ENCODE data around the gene DHRS2.
"Not testable (repeated sequence)": the region's sequence is repeated elsewhere in the genome, so short reads cannot be mapped to it uniquely, and the experiment has no call there.

DHRS2 gene, protein sequence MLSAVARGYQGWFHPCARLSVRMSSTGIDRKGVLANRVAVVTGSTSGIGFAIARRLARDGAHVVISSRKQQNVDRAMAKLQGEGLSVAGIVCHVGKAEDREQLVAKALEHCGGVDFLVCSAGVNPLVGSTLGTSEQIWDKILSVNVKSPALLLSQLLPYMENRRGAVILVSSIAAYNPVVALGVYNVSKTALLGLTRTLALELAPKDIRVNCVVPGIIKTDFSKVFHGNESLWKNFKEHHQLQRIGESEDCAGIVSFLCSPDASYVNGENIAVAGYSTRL

DNA sequence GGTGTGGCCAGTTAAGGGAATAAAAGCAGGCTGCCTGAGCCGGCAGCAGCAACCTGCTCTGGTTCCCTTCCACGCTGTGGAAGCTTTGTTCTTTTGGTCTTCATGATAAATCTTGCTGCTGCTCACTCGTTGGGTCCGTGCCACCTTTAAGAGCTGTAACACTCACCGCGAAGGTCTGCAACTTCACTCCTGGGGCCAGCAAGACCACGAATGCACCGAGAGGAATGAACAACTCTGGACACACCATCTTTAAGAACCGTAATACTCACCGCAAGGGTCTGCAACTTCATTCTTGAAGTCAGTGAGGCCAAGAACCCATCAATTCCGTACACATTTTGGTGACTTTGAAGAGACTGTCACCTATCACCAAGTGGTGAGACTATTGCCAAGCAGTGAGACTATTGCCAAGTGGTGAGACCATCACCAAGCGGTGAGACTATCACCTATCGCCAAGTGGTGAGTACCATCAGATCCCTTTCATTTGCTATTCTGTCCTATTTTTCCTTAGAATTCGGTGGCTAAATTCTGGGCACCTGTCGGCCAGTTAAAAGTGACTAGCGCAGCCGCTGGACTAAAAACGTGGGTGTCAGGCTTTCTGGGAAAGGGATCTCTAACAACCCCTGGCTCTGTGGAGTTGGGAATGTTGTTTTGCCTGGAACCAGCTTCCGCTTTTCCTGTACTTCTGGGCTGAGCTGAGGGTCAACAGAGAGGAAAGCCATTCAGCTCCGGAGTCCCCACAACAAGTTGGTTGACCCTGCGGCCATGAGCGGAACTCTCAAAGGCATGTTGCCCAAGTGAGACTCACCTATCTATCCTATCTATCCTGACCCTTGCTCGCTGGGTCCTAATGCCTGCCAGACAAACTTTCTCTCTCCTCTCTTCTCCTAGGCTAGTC, at the start of gene DHRS2:
DHRS2 (plus strand) TSS at position 48 of the 895 bp plus-strand sequence. CDS start 2,501 bp downstream, outside the sequence.
- DNase-seq (ENCODE audit: low read depth, low spot score), result no peak
- Histone ChIP-seq H3K27ac (no peak within 1 kb of the TSS), H3K4me3 (no peak within 1 kb of the TSS), H3K9ac (ENCODE audit: insufficient read length) (no peak within 1 kb of the TSS), H3K9me3 (ENCODE audit: low read depth, low read length) (no peaks in the 10 kb centered on the region), H3K36me3 (ENCODE audit: insufficient read depth, low read length) (no peaks in the 10 kb centered on the region)
- TF ChIP-seq FOXP2 (optimal IDR thresholded peaks at IDR 0.05; ENCODE audit: control extremely low read depth, extremely low read length, insufficient read depth) (no peak), POLR2AphosphoS5 (IDR thresholded peaks at IDR 0.05; ENCODE audit: borderline replicate concordance, low read depth, low read length) (no peak), EZH2 (IDR thresholded peaks at IDR 0.05) (no peak)

DNA sequence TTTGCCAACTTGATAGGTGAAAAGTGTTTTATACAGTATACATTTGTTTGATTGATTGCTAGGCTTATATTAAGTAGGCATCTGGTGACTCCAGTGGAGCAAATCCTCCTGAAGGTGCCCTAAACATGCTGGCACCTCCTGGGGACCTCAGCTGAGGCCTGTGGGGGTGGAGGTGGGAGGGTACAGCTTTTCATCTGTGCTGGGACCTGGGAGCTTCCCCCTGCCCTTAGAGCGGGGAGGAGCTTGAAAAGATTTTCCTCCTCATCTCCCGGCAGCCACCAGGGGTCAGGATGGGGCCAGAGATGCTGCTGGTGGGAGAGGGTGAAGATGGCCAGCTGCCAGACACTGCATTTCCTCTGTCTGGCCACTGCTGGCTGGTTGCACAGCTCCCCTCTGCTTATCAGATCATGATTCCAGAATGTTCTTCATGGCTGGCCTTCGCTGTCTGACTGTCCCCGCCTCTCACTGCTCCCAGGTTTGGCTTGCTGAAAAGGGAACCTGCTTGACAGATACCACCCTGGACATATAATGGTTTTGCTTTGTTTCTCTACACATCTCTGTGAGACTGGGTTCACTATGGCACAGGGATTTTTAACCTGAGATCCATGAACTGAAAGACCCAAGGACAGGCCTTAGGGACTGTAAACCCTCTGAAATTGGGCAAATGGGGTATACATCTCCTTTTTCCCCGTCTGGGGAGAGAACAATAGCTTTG, 47.1 kb upstream of the DHRS2 start:
- Histone ChIP-seq H3K36me3 (ENCODE audit: insufficient read depth, low read length) (no peaks in the 10 kb centered on the region), H3K4me3 (no peak overlapping the region), H3K9ac (ENCODE audit: insufficient read length) (no peak overlapping the region), H3K27ac (no peak overlapping the region), H3K9me3 (ENCODE audit: low read depth, low read length) (no peaks in the 10 kb centered on the region)
- TF ChIP-seq POLR2AphosphoS5 (IDR thresholded peaks at IDR 0.05; ENCODE audit: borderline replicate concordance, low read depth, low read length) (no peak), FOXP2 (optimal IDR thresholded peaks at IDR 0.05; ENCODE audit: control extremely low read depth, extremely low read length, insufficient read depth) (no peak), EZH2 (IDR thresholded peaks at IDR 0.05) (no peak)
- DNase-seq (ENCODE audit: low read depth, low spot score), result no peak

DNA sequence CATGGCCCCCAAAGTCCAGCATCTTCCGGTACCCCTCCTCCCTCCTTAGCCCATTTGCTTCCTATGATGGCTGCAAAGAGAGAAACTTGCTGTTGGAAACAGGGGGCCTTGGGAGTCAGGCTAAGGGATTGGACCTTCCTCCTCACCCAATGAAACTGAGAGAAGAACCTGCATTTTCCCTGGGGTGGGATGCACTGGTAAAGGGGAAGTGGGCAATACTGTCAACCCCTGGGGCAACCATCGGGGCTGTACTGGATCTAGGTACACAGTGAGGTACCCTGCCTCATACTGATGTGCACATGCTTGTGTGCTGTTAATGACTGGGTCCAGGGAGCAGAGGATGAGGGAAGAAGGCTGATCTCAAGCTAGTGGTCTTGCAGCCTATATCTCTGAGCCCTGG, 46.6 kb upstream of the DHRS2 start:
- TF ChIP-seq FOXP2 (optimal IDR thresholded peaks at IDR 0.05; ENCODE audit: control extremely low read depth, extremely low read length, insufficient read depth) (no peak), EZH2 (IDR thresholded peaks at IDR 0.05) (no peak), POLR2AphosphoS5 (IDR thresholded peaks at IDR 0.05; ENCODE audit: borderline replicate concordance, low read depth, low read length) (no peak)
- no peak for DNase-seq (ENCODE audit: low read depth, low spot score)
- Histone ChIP-seq H3K27ac (no peak overlapping the region), H3K4me3 (no peak overlapping the region), H3K36me3 (ENCODE audit: insufficient read depth, low read length) (no peaks in the 10 kb centered on the region), H3K9ac (ENCODE audit: insufficient read length) (no peak overlapping the region), H3K9me3 (ENCODE audit: low read depth, low read length) (no peaks in the 10 kb centered on the region)

DNA sequence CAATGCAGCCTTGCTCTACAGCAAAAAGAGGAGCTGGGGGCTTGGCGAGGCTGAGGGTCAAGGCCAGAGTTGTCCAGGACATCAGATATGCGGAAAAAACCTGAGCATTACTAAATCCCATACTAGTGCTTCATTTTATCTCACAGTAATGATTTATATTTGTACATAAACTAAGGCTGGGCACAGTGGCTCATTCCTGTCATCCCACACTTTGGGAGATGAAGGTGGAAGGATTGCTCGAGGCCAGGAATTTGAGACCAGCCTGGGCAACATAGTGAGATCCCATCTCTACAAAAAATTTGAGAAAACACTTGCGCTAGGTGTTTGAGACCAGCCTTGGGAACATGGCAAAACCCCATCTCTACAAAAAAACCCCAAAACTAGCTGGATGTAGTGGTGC, 46.0 kb upstream of the DHRS2 start:
- no peak overlapping the region for H3K9ac ChIP-seq (ENCODE audit: insufficient read length)
- no peaks in the 10 kb centered on the region for H3K9me3 ChIP-seq (ENCODE audit: low read depth, low read length)
- no peak overlapping the region for H3K27ac ChIP-seq
- H3K4me3 ChIP-seq, result no peak overlapping the region
- TF ChIP-seq FOXP2 (optimal IDR thresholded peaks at IDR 0.05; ENCODE audit: control extremely low read depth, extremely low read length, insufficient read depth), result no peak
- no peak for TF ChIP-seq EZH2 (IDR thresholded peaks at IDR 0.05)
- TF ChIP-seq POLR2AphosphoS5 (IDR thresholded peaks at IDR 0.05; ENCODE audit: borderline replicate concordance, low read depth, low read length), result no peak
- DNase-seq (ENCODE audit: low read depth, low spot score), result no peak
- H3K36me3 ChIP-seq (ENCODE audit: insufficient read depth, low read length), result no peaks in the 10 kb centered on the region

DNA sequence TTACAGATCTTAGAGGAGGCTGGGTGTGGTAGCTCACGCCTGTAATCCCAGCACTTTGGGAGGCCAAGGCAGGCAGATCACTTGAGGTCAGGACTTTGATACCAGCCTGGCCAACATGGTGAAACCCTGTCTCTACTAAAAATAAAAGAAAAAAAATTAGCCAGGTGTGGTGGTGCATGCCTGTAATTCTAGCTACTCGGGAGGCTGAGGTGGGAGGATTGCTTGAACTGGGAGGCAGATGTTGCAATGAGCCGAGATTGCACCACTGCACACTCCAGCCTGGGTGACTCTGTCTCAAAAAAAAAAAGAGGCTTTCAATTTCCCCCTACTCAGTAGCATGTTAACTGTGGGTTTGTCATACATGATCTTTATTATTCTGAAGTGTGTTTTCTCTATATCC, 42.0 kb upstream of the DHRS2 start:
- H3K9me3 ChIP-seq (ENCODE audit: low read depth, low read length); H3K27ac ChIP-seq; H3K36me3 ChIP-seq (ENCODE audit: insufficient read depth, low read length); H3K4me3 ChIP-seq; DNase-seq (ENCODE audit: low read depth, low spot score); H3K9ac ChIP-seq (ENCODE audit: insufficient read length): not testable (repeated sequence)

DNA sequence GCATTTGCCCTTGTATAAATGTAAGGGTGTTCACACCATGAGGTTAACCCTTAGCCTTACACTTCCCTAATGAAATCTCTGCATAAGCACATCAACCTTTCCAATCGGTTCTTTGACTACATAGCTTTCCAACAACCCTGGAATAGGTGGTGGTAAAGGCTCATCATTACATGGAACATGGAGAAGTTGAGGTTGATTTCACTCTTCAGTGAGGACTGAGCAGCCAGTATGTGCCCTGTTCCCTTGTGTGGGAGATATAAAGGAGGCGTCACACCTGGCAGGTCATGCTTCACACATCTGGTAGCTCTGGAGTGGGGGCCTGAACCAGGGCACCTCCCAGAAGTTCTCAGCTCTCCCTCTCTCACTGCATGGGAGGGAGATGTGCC, 35.8 kb upstream of the DHRS2 start:
- H3K27ac ChIP-seq, result no peak overlapping the region
- H3K9me3 ChIP-seq (ENCODE audit: low read depth, low read length), result no peaks in the 10 kb centered on the region
- H3K36me3 ChIP-seq (ENCODE audit: insufficient read depth, low read length), result no peaks in the 10 kb centered on the region
- no peak for DNase-seq (ENCODE audit: low read depth, low spot score)
- no peak for TF ChIP-seq POLR2AphosphoS5 (IDR thresholded peaks at IDR 0.05; ENCODE audit: borderline replicate concordance, low read depth, low read length)
- TF ChIP-seq FOXP2 (optimal IDR thresholded peaks at IDR 0.05; ENCODE audit: control extremely low read depth, extremely low read length, insufficient read depth), result no peak
- no peak for TF ChIP-seq EZH2 (IDR thresholded peaks at IDR 0.05)
- H3K4me3 ChIP-seq, result no peak overlapping the region
- H3K9ac ChIP-seq (ENCODE audit: insufficient read length), result no peak overlapping the region

DNA sequence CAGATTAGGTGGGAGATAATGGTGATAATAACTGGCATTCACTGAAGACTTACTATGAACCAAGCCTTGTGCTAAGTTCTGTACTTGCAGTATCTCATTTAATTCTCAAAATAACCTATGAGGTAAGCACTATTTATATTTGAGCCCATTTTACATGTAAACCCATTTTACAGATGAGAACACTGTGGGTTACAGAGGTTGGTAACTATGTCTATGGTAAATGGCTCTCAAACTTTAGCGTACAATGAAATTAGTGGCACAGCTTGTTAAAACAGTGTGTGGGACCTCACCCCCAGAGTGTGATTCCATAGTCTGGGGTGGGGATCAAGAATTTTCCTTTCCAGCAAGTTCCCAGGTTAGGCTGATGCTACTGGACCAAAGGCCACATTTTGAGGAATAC, 35.4 kb upstream of the DHRS2 start:
- Histone ChIP-seq H3K9me3 (ENCODE audit: low read depth, low read length) (no peaks in the 10 kb centered on the region), H3K4me3 (no peak overlapping the region), H3K36me3 (ENCODE audit: insufficient read depth, low read length) (no peaks in the 10 kb centered on the region), H3K9ac (ENCODE audit: insufficient read length) (no peak overlapping the region), H3K27ac (no peak overlapping the region)
- no peak for DNase-seq (ENCODE audit: low read depth, low spot score)
- TF ChIP-seq FOXP2 (optimal IDR thresholded peaks at IDR 0.05; ENCODE audit: control extremely low read depth, extremely low read length, insufficient read depth), result no peak
- no peak for TF ChIP-seq POLR2AphosphoS5 (IDR thresholded peaks at IDR 0.05; ENCODE audit: borderline replicate concordance, low read depth, low read length)
- no peak for TF ChIP-seq EZH2 (IDR thresholded peaks at IDR 0.05)

DNA sequence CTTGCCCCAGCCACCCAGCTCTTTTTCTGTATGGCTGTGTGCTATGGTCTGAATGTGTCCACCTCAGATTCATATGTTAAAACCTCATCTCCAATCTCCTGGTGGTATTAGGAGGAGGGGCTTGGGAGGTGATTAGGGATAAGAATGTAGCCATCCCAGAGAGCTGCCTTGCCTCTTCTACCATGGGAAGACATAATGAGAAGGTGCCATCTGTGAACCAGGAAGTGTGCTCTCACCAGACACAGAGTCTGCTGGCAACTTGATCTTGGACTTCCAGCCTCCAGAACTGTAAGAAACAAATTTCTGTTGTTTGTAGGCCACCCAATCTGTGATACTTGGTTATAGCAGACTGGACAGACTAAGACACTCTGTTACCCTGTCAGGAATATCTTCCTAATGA, 34.7 kb upstream of the DHRS2 start:
- Histone ChIP-seq H3K27ac (no peak overlapping the region), H3K9ac (ENCODE audit: insufficient read length) (no peak overlapping the region), H3K4me3 (no peak overlapping the region), H3K9me3 (ENCODE audit: low read depth, low read length) (no peaks in the 10 kb centered on the region), H3K36me3 (ENCODE audit: insufficient read depth, low read length) (no peaks in the 10 kb centered on the region)
- TF ChIP-seq EZH2 (IDR thresholded peaks at IDR 0.05) (no peak), FOXP2 (optimal IDR thresholded peaks at IDR 0.05; ENCODE audit: control extremely low read depth, extremely low read length, insufficient read depth) (no peak), POLR2AphosphoS5 (IDR thresholded peaks at IDR 0.05; ENCODE audit: borderline replicate concordance, low read depth, low read length) (no peak)
- no peak for DNase-seq (ENCODE audit: low read depth, low spot score)

Data from SK-N-MC (cell line).